GM21723 (cell line): ENCODE results near the gene ASB7.
"Not testable (repeated sequence)": the region's sequence is repeated elsewhere in the genome, so short reads cannot be mapped to it uniquely, and the experiment has no call there.

Experiments used
- ATAC-seq: cut with Tn5 transposase; IDR thresholded peaks from one replicate; pipeline ENCODE4 v1.9.1; 2021; ENCODE audit warnings: mild to moderate bottlenecking, moderate library complexity; ENCODE audit not compliant: unreplicated experiment

The ASB7 gene

DNA sequence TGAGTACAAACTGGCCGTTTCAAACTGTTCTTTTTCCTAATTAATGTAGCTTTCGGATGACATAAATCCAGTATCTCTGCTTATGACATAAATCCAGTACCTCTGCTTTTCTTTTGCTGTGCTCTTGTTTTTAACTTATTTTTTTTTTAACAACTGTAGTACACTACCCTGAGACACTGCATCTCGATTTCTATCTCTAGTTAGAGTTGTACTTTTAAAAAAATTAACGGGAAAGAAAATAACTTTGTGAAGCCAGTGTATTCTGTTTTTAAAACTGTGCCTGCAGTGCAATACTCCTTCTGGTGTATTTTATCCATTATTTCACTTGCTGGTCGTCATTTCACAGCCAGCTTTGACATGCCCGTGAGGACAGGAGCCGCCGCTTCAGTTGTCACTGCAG lies 46.6 kb downstream of the ASB7 start:
- ATAC-seq: no peak

DNA sequence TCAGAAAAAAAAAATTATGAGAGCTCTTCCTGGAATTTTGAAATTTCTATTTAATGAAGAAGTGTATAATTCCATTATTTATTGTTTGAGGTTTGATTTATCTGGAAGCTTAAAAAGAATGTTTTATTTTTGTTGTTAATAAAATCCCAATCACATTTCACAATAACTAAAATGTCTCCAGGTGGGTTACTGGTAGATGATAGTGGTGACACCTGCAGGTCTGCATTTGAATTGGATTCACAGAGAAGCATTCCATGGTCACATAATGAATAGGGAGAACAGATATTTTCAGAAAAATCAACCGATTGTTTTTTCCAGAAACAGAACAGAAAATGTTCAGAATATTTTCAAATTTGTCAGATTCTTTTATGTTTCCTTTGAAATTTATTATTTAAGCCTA lies 48.3 kb downstream of the ASB7 start:
- ATAC-seq: no peak

DNA sequence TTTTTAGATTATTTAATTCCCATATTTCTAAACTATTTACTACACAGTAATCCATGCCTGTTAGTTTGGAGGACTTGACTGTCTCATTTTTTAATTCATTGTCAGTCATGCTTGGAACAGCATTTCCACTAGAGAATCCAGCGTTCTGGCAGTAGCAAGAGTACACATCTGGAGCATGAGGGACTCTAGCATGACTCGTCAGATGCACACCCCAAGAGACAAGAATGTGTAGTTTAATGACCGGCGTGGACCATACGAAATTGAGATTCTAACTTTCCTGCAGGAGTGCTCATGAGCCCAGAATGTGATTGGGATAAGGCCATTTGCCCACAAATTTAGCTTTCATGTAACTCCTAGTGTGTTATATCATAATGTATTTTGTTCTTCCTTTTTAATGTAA lies 48.9 kb downstream of the ASB7 start:
- ATAC-seq: no peak

DNA sequence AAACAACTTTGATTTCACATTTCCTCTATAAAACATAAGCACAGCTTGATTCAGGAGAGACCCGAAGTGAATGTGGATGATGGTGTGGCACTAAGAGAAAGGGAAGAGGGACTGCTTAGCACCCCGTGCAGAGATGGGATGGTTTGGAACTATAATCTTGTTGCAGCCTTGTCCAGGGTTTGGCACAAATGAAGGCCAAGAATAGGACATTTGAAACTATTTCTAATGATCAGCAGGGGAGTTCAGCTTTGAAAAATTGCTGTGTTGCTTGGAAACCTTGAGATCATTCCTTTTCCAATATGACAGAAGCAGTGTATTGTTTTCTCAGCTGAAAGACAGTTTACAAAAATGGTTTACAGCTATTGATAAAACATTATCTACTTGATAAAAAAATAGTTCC lies 49.7 kb downstream of the ASB7 start:
- ATAC-seq: no peak

DNA sequence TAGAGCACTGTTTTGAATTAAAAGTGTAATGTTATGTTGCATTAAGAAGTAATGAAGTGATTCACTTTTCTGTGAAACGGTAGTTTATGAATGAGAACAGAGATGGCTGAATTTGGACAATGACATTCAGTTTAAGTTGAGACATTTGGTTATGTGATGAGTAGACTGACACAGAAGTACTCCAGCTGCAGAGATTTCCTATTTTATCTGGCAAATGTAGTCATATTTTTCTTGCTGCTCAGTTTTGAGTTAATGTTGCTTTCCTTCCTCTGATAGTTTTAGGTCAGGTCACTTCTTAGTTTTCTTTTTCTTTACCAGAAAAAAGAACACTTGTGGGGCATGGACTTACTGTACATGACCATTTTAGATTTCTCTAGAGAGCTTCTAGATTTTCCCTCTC lies 51.2 kb downstream of the ASB7 start:
- no peak for ATAC-seq

DNA sequence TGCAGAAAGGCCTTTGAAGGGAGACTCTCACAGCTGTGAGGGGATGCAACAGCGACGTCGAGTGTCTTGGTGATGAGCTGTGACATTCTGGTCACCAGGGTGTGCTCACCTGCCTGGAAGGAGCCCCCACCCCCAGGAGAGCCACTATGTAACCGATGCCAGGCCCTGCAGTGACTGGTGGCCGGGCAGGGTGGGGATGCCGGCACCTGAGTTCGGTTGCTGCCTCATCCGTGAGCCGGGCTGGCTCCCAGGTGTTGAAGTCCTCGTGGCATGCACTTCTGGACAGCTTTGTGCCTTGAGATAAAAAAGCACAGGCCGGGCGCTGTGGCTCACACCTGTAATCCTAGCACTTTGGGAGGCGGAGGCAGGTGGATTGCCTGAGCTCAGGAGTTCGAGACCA lies 56.5 kb downstream of the ASB7 start:
- ATAC-seq: no peak

DNA sequence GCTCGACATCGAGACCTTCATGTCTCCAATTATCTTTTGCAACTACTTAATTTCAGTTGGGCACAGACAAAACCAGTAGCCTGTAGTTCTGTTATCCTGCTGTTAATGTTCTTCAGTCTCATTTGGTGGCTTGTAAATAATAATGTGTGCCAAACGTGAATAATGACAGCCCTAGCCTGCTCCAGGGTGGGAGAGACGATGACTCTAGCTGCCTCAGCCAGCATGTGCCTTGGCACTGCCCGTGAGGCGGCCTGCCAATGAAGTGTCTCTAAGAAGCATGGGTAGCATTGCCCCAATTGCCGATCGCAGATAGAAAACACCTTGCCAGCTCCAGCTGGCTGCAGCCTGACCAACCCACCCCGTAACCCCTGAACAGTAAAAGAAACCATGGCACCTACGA lies 58.8 kb downstream of the ASB7 start:
- no peak for ATAC-seq

DNA sequence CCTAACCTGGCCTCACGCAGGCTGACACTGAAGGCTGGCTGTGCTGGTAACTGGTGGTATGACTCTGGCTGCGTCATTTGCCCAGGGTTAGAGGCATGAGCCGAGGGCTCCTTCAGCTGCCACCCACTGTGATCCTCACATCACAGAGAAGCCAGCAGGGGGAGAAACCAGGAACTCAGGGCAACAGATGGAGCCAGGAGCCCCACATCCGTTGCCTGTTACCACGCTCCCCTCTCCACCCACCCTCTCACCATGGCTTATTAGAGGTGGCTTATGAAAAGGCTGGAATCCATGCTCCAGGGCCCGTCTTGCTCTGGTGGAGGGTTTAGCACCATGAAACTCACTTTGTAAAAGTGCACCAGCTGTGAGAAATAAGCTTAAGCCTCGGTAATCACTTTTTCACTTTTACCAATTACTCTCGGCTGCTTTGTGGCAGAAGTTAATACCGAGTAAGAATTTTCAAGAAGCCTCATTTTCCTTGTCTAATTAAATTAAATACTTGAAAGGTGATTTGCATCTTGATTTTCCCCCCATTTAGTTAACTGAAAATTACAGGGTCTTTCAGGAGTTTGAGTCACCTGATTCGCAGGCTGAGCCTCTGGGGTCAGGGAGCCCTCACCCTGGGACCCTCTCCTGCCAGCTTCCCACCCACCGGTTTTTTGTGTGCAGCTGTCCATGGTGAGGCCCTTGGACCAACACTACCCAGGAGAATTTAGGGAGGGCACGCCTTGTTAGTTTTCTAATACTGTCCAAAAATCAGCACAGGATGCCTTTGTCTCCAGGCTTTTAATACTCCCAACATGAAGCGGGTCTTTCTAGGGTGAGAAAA lies 60.9 kb downstream of the ASB7 start:
- ATAC-seq: no peak

DNA sequence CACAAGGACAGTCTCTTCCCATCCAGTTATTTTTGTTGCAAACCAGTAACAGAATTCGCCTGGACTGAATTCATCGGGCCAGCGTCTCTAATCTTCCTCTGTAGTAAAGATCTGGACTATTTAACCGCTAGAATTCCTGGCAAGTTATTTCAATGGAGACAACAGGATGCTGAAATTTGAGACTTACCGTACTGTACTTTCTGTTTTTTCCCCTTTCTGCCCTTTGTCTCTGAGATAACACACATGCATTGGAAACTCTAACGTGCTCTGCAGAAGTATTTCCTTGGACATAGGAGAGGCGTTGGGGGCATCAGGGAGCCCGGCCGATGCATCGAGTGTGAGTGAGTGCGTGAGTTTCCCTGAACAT lies 61.5 kb downstream of the ASB7 start:
- no peak for ATAC-seq

DNA sequence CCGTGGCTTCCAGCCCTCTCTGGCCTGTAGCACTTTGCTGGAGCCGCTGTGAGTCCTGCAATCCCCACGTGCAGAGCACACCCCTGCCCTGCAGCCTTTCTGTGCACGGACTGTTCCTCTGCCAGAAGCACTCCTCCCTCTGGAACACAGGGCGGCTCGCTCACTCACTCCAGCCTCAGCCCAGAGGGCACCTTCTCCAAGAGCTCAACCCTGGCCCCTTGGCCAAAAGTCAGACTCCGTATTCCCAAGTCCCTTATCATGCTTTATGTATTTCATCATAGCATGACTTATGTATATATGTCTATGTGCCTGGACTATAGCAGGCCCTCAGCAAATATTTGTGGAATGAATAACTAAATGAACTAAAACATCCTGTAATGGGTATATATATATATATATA lies 63.2 kb downstream of the ASB7 start:
- ATAC-seq: no peak

DNA sequence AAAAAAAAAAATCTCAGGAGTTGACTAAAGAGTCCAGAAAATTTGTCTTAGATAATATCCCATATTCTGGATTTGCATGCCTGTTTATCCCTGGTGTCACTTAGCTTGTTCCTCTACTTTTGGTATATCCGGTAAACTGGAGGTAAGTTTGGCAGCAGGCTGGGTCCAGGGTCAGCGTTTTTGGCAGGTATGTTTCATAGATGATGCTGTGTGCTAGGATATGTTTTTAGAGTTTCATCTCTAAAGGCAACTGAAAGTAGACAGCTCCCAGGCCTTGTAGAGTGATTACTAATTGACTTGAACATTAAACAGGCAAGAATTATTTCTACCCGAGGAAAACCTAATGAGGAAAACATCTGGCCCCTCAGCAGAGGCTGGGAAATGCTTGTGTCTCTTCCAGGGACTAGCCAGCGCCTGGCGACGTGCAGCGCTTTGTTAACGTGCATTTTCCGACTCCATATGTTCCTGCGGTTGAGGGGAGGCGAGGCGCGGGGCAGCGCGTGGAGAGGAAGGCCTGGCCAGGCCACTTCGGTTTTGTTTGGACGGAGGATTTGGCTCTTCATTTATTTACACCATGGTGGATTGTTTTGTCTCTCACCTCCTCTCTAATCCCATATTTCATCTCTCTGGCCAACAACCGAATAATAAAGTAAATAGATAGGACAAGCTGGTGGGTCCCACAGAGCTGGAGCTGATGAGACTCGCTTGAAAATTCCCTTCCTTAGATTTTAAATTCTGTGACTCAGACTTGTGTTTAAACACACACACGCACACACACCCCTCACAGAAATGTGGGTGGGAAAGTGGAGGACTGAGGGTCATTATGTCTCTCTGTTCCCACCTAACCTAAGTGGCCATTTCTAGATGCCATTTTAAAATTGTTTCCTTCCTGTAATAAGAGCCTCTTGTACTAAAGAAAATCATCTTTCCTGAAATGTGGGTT lies 65.3 kb downstream of the ASB7 start:
- ATAC-seq: no peak

DNA sequence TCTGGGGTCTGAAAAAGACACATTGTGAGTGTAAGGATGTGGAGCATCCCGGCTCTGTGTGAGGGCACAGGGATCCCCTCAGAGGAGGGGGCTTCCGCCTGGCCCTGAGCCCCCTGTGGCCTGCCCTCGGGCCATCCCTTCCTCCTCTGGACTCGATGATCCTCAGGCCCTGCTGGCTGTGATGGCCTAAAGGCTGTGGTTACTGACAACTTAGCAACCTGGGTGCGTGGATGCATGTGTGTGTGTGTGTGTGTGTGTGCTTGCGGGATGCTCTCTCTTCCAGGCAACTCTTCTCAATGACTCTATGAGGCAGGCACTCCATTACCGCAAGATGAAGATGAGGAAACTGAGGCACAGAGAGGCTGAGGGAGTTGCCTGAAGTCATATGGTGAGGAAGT lies 66.0 kb downstream of the ASB7 start:
- ATAC-seq: no peak

DNA sequence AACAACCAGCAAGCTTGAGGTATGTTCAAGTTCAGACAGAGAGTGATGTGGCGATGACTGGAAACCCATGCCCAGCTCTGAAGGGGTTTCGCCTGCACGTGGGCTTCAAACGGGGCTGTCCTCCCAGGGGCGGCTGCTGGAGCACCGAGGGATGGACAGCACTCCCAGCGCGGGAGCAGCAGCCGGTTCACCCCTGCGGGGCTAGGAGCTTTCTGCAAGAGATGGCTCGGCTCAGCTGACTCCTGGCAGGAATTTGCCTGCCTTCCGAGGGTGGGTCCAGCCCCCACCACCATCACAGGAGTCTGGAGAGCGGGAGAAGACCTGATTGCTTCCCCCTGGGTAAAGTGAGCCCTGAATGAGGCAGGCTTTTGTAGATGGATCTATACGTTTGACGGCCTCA lies 66.9 kb downstream of the ASB7 start:
- ATAC-seq: no peak

DNA sequence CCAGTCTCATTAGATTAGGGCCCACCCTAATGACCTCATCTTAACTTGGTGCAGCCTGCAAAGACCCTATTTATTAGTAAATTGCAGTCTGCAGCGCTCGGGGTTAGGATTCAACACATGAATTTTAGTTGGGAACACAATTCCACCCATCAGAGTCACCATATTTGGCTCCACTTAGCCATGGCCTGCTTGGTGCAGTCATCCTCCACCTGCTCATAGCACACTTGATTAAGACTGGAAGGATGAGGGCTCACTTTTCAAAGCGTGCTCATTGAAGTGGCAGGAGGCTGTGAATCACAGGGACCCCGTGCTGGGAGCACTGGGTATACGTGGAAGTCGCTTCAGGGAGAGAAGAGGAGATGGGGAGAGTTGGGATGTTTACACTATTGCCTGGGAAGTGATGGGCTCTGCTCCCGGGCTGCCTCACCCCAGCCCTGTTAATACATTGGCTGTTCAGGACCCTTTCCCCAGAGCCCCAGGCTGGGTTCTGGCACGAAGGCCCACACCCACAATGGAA lies 68.2 kb downstream of the ASB7 start:
- ATAC-seq: no peak

DNA sequence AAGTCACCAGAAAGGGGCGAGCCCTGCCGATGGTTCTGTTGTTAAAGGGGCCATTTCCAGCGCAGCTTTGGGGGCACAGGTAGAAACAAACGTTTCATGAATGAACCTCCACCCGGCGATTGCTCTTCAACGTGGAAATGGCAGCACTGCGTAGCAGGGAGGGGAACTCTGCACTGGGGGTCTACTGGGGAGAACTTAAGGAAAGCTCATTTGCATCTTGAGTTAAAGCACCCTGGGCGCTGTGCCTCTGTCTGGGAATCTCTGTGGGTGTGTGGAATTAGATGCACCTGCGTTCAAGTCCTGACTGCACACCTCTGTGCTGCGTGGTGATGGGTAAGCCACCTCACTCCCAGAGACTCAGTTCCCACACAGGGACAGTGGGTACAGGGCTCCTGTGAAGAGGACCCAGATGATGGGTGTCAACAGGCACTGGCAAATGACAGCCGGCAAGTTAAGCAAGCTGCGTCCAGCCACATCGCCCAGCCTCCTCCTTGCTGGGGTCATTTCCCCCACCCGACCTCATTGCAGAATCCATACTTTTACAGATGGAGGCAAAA lies 68.8 kb downstream of the ASB7 start:
- ATAC-seq: no peak

DNA sequence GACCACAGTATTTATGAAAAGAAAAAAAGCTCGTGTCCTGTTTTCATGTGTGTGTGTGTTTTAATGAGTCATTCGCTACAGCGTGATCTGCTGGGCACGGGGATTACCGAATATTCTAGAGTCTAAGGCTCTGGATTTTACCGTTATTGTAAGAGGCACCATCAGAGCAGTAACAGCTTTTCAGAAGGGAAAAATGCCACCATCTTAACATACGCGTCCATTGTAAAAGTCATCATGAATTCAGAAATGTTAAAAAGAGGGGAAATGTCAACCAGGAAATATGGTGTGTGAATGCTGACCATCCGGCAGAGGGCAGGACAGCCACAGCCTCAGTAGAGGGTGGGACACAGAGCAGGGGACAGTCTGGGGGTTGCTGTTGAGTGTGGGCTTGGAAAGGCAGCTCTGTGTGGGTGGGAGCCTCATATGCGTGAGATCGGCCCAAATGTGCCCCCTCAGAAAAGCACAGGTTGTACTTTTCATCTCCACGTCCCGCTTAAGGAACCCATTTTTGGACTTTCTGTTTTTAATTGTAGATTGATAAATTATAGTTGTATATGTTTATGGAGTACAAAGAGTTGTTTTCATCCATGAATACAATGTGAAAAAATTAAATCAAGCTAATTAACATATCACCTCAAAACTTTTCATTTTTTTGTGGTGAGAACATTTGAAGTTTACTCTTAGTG lies 69.6 kb downstream of the ASB7 start:
- ATAC-seq: no peak

DNA sequence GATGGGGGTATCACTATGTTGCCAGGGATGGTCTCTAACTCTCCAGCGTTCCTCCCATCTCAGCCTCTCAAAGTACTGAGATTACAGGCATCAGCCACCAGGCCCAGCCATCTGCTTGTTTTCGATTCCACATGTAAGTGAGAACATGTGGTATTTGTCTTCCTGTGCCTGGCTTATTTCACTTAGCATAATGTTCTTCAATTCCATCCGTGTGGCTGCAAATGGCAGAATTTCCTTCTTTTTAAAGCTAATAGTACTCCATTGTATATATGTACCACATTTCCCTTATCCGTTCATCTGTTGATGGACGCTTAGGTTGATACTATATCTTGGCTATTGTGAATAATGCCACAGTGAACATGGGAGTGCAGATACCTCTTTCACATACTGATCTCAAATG lies 70.6 kb downstream of the ASB7 start:
- no peak for ATAC-seq

DNA sequence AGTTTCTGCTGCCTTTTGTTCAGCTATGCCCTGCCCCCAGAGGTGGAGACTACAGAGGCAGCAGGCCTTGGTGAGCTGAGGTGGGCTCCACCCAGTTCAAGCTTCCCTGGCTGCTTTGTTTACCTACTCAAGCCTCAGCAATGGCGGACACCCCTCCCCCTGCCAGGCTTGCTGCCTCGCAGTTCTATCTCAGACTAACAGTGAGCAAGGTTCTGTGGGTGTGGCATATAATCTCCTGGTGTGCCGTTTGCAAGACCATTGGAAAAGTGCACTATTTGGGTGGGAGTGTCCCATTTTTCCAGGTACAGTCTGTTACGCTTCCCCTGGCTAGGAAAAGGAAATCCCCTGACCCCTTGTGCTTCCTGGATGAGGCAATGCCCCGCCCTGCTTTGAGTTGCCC lies 76.8 kb downstream of the ASB7 start:
- not testable (repeated sequence) for ATAC-seq

DNA sequence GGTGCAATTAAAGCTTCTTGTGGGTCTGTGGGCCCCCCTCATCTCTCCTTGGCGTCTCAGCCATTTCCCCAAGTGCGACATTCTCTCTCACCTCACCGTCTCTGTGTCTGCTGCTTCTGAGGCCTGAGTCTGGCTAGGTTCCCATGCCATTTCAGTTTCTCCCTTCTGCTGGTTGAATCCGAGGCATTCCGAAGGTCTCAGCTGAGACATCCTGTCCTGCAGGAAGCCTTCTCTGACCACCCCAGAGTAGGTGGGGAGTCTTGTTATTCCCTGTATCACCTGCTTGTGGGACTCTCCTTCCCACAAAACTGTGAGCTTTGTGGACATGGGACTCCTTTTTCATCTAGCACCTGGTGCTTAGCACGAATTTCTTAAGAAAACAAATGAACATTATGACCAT lies 78.3 kb downstream of the ASB7 start:
- no peak for ATAC-seq

DNA sequence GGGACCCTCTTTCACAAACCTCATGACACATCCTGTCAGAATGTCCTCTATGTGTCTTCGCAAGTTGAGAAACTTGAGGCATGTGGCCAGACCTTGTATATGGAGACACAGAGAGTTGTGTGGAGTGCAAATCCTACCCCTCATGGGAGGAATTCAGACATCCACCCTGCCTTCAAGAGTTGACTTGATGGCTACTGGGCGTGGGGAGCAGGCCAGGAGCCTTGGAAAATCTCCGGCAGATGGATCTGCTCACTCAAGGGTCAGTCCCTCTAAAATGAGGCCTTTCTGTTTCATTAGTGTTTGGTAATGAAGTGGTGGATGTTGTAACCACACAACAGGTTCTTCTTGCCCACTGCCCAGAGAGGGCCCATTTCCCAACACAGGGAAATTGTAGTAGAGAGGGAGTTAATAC lies 79.0 kb downstream of the ASB7 start:
- ATAC-seq: no peak

DNA sequence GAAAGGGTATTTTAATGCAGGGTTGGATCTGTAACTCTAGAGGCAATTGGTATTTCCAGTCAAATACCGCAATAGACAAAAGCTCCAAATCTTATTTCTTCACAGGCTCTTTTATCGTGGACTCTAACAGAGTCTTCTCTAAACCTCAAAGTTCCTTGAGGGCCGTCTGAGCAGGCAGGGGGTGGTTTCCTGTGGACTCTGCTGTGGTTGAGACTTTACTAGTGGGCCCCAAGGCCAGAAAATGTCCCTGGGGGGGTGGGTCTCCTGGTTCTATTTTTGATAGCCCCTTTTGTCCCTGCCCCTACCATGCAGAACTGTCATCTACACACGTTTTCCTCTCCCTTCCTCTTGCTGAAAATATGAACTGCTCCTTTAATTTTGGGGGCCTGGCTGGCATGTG lies 80.1 kb downstream of the ASB7 start:
- ATAC-seq: no peak
